HepG2 (cell line): ENCODE measurements around the gene LOX. TPM values are rescaled to one million over a fixed set of nuclear protein-coding genes. Genes with fewer than 3 reads are reported as not detected.

Experiments
- ARID4A ChIP-seq: sonication (generic); formaldehyde crosslinking; IDR thresholded peaks from 2 replicates; pipeline ENCODE4 v1.5.0; 2020; ENCODE audit warnings: mild to moderate bottlenecking, missing genetic modification reagents, borderline replicate concordance
- ETV5 ChIP-seq: IDR thresholded peaks from 2 replicates; pipeline ENCODE4 v1.6.1; 2018; ENCODE audit warnings: missing biosample characterization, missing genetic modification reagents, inconsistent platforms, borderline replicate concordance
- GMEB1 ChIP-seq: sonication (generic); formaldehyde crosslinking; IDR thresholded peaks from 2 replicates; pipeline ENCODE4 v1.5.1; 2020; ENCODE audit warnings: missing genetic modification reagents, mild to moderate bottlenecking, borderline replicate concordance
- HNRNPK ChIP-seq: fragments of 200-400 bp; formaldehyde crosslinking; IDR thresholded peaks from 2 replicates; pipeline ENCODE4 v1.6.1; 2018; ENCODE audit warnings: low read length, low read depth, moderate library complexity, mild to moderate bottlenecking; ENCODE audit not compliant: poor library complexity, severe bottlenecking
- HOMEZ ChIP-seq: IDR thresholded peaks from 2 replicates; pipeline ENCODE4 v1.6.1; 2016; ENCODE audit warnings: low read depth
- MAFF ChIP-seq: IDR thresholded peaks from 2 replicates; pipeline ENCODE4 v1.6.1; 2011; ENCODE audit warnings: low read depth, low read length, improper control_type of control experiment
- MLXIP ChIP-seq: sonication (generic); formaldehyde crosslinking; IDR thresholded peaks from 2 replicates; pipeline ENCODE4 v1.9.0; 2021; ENCODE audit warnings: missing genetic modification reagents, borderline replicate concordance
- REL ChIP-seq: sonication (generic); formaldehyde crosslinking; conservative IDR thresholded peaks from 2 replicates; pipeline ENCODE4 v1.8.0; 2022; ENCODE audit warnings: mild to moderate bottlenecking, missing genetic modification reagents, moderate library complexity
- TEF ChIP-seq: sonication (generic); formaldehyde crosslinking; IDR thresholded peaks from 2 replicates; pipeline ENCODE4 v1.5.0; 2020; ENCODE audit warnings: missing genetic modification reagents
- ZBTB25 ChIP-seq: IDR thresholded peaks from 2 replicates; pipeline ENCODE4 v1.6.1; 2018; ENCODE audit warnings: missing genetic modification reagents
- ZNF207 ChIP-seq: fragments of 450-650 bp; IDR thresholded peaks from 2 replicates; pipeline ENCODE4 v1.6.1; 2016; ENCODE audit warnings: antibody characterized with exemption, borderline replicate concordance
- ZNF678 ChIP-seq: sonication (generic); formaldehyde crosslinking; IDR thresholded peaks from 2 replicates; pipeline ENCODE4 v1.4.0; 2020; ENCODE audit warnings: mild to moderate bottlenecking, missing genetic modification reagents
- ZNF850 ChIP-seq: sonication (generic); formaldehyde crosslinking; conservative IDR thresholded peaks from 2 replicates; pipeline ENCODE4 v1.9.0; 2021; ENCODE audit warnings: mild to moderate bottlenecking, missing genetic modification reagents
- ZNF879 ChIP-seq: sonication (generic); formaldehyde crosslinking; IDR thresholded peaks from 2 replicates; pipeline ENCODE4 v1.8.1; 2023; ENCODE audit warnings: missing genetic modification reagents
- polyA plus RNA-seq, 8 experiments: library from polyadenylated mRNA; depleted of rRNA in 3 of 8; stranded (reverse) in 7 of 8; unstranded in 1 of 8; fragments of >200 nt; fragmentation: Illumina TruSeq in 4 of 8; extraction: Trizol in 4 of 8; gene quantifications; 2 replicates each; pipeline versions ENCODE4 v1.2.1 to v1.2.3, GENCODE V29; 2011 to 2016; ENCODE audit warnings: low read depth in 4 of 8, missing spikeins in 1 of 8, mixed read lengths in 1 of 8; ENCODE audit not compliant: insufficient read depth in 1 of 8
- total RNA-seq, 5 experiments: library from RNA; depleted of rRNA; stranded (reverse); fragments of >200 nt; fragmentation: Illumina TruSeq; extraction: Trizol; gene quantifications; 2 replicates each; pipeline ENCODE4 v1.2.3, GENCODE V29; 2016; ENCODE audit warnings: low read depth in 1 of 5

The LOX gene
- total and polyA plus RNA-seq, 2 of the 13 experiments (the other 11 are each of a cell fraction or from before 2014, with no cell fraction given) = 0.73 to 173 TPM

GRCh38 chr5:122078116-122079110, at the start of gene LOX (continued):
- TF ChIP-seq ZNF678 (CRISPR knock-in tag) (no peak), HOMEZ (CRISPR knock-in tag) (no peak), TEF (CRISPR knock-in tag) (no peak), MLXIP (no peak), MAFF (no peak), ZNF879 (CRISPR knock-in tag) (peak; percentile 44; the same call in 1 of the 2 replicates), ZNF207 (no peak), REL (CRISPR knock-in tag) (no peak), ETV5 (peak; percentile 35; the same call in 1 of the 2 replicates), ARID4A (peak; percentile 25; the same call in 1 of the 2 replicates), GMEB1 (CRISPR knock-in tag) (peak; percentile 37; the same call in 1 of the 2 replicates), ZNF850 (no peak), HNRNPK (peak; percentile 20), ZBTB25 (CRISPR knock-in tag) (no peak)
